HG02610 (cell line): ENCODE measurements around the gene NTN1.
"Not testable (repeated sequence)": the region's sequence is repeated elsewhere in the genome, so short reads cannot be mapped to it uniquely, and the experiment has no call there.

Source experiments
- ATAC-seq: cut with Tn5 transposase; IDR thresholded peaks from one replicate; pipeline ENCODE4 v1.9.1; 2021; ENCODE audit warnings: mild to moderate bottlenecking, moderate library complexity; ENCODE audit not compliant: unreplicated experiment

NTN1 gene

DNA sequence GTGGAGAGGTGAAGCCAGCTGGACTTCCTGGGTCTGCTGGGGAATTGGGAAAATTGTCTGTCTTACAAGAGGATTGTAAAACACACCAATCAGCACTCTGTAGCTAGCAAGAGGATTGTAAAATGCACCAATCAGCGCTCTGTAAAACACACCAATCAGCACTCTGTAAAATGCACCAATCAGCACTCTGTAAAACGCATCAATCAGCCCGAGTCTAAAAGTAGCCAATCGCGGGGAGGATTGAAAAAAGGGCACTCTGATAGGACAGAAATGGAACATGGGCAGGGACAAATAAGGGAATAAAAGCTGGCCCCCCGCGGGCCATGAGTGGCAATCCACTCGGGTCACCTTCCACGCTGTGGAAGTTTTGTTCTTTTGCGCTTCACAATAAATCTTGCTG, 130.4 kb downstream of the NTN1 start:
- ATAC-seq = not testable (repeated sequence)

- no peak for ATAC-seq
These were observed 137.5 kb downstream of the NTN1 start for GRCh38 chr17:9158544-9159452.

DNA sequence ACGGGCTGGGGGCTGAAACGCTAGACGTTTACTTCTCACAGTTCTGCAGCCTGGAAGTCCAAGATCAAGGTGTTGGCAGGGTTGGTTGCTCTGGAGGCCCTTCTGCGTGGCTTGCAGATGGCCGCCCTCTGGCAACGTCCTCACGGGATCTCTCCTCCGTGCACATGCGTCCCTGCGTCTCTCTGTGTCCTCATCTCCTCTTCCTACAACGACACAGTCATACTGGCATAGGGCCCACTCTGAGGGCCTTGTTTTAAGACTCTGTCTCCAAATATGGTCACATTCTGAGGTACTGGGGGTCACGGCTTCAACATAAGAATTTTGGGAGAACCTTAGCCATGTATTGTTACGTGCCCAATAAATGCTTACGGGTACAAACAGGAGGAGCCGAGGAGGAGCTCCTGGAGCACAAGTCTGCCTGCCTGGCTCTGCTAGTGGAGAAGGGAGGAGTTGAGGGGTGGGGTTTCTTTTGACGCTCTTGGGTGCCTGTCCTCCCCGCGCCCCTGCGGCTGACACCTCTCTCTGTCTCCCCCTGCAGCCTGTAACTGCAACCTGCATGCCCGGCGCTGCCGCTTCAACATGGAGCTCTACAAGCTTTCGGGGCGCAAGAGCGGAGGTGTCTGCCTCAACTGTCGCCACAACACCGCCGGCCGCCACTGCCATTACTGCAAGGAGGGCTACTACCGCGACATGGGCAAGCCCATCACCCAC, 141.1 kb downstream of the NTN1 start:
- no peak for ATAC-seq

DNA sequence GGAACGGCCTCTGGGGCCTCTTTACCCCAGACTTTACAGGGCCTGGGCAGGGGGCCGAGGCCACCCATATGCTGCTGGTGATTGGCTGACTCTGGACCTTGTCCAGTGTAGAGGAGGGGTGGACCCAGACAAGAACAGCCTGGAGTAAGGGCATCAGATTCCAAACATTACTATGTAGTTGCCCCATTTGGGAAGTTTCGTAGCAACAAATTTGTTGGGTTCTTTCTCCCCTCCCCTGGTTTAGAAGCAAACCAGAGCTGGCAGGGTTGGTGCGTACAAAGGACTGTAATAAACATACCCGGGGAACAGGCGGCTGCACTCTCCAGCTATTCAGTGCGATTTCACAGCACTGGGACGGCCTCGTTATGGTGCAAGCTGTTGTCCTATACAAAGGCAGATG, 145.5 kb downstream of the NTN1 start:
- ATAC-seq = no peak

GRCh38 chr17:9167379-9167778, 146.1 kb downstream of the NTN1 start:
- no peak for ATAC-seq

DNA sequence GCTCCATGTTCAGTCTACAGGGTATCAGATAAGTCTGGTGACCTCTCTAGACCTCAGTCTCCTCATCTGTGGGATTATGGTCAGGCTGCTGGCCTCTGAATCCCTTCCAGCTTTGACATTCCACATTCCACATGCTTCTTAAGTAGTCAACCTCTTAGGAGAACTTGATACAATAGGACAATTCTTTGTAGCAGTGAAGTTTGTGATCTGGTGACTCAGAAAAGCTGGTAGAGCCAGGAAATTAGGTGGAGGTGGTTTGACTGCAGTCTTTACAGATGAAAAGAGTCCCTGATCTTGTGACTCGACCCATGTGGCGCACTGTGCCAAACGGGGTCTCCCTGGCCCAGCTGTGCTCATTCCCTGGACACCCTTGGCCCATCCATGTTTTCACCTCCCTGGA, 147.8 kb downstream of the NTN1 start:
- ATAC-seq = no peak

DNA sequence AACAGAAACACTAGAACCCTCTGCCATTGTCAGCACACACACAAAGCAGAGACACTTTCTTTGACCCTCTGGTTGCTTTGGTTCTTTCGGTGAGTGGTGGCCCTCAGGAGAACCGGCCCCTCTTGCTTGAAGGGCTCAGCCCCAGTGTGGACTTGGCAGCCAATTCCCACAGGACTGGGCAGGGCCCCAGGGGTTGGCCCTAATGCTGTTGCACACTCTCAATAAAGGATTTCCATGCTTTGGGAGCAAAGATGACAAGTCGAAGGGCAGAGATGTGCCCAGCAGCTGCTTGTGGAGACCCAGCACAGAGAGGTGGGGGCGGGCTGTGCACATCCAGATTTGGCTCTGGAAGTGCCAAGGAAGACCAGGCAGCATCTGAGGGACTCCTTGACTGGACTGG, 149.0 kb downstream of the NTN1 start:
- ATAC-seq = no peak

- ATAC-seq = no peak
These were observed 149.5 kb downstream of the NTN1 start for GRCh38 chr17:9170853-9171252.

DNA sequence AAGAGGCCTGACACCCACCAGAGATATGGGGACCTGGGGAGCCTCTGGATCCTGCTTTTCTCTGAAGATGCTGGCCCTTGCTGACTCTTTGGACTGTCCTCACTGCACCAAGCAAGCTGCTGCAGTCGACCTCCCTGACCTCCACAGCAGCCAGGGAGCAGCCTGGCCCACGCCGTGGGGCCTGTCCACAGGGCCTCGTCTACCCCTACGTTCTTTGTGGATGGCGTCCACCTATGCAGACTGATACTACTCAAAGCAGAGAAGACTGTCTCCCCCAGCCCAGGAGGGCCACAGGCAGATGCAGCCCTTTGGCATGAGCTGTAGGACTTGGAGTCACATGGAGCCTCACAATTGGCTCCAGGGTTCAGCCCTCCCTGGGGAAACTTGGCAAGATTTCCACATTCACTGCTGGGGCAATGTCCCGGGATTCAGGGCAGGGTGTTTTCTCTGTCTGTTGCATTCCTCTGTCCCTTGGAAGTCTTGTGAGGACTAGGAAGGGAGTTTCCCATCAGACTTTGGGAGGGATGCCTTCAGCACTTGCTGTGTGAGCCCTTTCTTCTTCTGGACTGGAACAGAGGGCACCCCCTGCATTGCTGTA, 152.2 kb downstream of the NTN1 start:
- no peak for ATAC-seq

- ATAC-seq = no peak
These were observed 153.0 kb downstream of the NTN1 start for GRCh38 chr17:9174312-9174711.

- ATAC-seq = no peak
These were observed 153.7 kb downstream of the NTN1 start for GRCh38 chr17:9174779-9175574.

DNA sequence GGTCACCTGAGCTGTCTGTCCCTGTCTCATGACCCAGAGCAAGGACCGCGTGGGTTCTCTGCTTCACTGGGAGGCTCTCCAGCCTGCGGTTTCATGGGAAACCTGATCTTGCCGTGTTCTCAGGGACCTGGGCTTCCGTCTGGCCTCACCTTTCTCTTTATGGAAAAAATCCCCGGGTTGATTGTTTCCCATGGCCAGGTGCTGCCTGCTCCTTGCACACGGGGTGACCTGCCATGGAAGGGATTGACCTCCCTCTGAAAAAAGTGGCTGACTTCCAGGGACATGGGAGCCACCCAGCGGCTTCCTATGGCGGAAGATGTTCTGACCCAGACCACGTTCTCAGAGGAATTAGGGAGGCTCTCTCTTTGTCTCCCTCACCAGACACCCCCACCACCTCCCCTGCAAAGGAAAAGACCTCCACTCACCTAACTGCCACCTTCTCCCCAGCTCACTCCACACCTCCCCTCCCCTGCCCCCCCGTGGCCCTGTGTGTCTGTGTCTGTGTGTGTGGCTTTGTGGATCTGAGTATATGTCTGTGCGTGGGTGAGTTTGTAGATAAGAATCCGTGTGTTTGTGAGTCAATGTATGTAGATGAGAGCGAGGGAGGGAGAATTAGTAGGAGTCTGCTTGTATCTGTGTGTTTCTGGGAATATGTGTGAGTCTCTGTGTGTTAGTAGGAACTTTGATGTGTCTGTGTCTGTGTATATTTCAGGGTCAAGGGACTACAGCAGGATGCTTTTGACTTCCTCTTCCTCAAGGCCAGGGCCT, 154.6 kb downstream of the NTN1 start:
- no peak for ATAC-seq

DNA sequence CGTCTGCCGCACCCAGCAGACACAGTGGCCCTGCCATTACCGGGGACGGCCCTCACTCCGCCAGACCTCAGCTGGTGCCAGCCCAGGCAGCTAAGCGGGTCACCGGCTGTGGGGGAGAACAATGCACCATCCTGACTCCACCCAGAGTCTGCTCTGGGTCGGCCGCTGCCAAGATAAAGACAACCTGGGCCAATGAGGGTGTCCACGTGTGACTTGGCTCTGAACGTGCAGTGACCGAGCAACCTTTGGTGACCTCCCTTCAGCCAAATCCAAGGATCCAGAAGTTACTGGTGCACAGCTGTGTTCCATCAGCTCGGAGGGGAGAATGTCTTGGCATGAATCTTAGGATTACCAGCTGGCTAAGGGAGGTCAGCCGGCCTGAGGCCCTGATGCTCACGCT, 155.9 kb downstream of the NTN1 start:
- no peak for ATAC-seq

DNA sequence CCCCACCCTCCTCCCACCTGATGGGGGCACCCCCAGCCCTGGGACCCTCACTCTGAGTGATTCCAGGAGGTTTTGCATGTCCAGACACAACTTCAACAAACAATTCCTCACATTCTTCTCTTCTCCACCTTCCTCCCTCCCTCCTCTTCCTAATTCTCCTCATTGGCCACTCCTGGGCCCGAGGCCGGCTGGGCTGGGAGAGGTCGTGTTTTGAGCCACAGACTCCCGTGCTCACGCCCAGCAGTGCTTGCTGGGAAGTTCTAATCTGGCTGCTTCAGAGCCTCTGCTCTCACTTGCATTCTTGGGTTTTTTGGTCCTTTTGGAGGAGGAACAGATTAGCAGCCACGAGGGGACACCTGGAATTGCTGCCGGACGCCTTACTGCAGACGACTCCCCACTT, 157.0 kb downstream of the NTN1 start:
- ATAC-seq = no peak

GRCh38 chr17:9179602-9180001, 158.3 kb downstream of the NTN1 start:
- no peak for ATAC-seq

DNA sequence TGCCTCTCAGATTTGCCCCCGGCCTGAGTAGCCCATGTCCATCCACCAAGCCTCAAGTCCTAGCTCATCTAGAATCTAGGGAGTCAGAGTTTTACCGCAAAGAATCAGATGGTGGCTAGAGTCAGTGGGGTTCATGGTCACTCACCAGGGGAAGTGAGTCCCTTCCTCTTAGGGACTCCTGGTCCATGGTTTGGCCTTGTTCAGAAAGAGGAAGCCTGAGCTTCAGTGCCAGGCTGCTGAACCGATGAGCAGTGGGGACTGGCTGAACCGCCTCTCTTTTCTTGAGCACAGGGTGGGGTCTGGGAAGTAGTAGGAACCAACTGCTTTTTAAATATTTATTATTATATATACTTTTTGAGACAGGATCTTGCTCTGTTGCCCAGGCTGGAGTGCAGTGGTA, 160.3 kb downstream of the NTN1 start:
- no peak for ATAC-seq

DNA sequence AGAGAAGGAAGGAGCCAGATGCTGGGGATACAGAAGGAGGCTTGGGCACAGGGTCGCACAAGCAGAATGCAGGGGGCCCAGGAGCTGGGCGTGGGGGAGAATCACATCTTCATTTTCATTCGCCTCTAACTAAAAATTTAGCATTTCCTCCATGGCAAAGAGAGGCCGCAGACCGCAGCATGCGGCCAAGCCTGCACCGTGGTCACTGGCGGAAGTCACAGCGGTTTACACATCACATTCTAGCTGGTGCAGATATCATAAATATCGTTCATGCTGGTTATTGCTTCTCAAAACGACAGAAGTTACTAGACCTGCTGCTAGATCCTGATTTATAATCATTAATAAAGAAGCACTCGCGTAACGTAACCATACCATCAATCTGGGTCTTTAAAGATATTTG, 162.0 kb downstream of the NTN1 start:
- no peak for ATAC-seq

DNA sequence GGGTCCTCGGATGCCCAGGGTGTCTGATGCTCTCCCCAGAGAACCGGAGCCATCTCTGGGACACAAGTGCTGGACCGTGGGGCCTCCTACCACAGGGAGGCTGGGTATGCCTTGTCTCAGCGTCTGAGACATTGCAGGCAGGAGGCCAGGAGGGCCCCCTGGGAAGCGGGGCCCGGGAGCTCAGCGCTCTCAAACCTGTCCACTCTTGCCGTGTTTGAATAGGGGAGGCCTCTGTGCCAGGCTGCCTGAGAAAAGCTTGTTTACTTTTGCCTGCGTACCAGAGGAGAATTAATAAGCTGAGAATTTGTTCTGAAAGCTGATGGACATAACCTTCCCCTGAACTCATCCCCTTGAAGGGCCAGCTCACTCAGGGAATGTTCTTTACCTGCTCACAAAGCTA, 163.8 kb downstream of the NTN1 start:
- no peak for ATAC-seq

GRCh38 chr17:9185688-9186284, 164.5 kb downstream of the NTN1 start:
- no peak for ATAC-seq

DNA sequence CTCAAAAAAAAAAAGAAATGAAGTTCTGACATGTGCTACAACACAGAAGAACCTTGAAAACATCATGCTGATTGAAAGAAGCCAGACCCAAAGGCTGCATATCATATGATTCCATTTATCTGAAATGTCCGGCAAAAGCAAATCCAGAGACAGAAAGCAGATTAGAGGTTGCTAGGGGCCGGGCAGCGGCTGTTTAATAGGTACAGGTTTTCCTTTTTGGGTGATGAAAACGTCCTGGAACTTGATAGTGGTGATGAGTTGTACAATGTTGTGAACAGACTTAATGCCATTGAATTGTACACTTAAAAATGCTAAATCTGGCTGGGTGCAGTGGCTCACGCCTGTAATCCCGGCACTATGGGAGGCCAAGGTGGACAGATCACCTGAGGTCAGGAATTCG, 166.5 kb downstream of the NTN1 start:
- ATAC-seq = no peak
